Naive thymus-derived CD4-positive, alpha-beta T cell (primary cell): ENCODE measurements around the gene SIRT7. TPM values are rescaled to one million over a fixed set of nuclear protein-coding genes. Genes with fewer than 3 reads are reported as not detected.

ENCODE experiments used
- ATAC-seq: fragments of 150-1000 bp; cut with Tn5 transposase; 2 replicates; pipeline ENCODE4 v1.10.0; 2021; ENCODE audit warnings: mild to moderate bottlenecking, moderate library complexity
- CTCF ChIA-PET: fragments of 350-600 bp; sonication (Branson Sonifier 250); formaldehyde crosslinking; loops from one replicate; lab custom pipeline; 2021; ENCODE audit warnings: antibody characterized with exemption; lab: Charles Lee
- POLR2A ChIA-PET: fragments of 350-600 bp; sonication (Branson Sonifier 250); formaldehyde crosslinking; loops from one replicate; lab custom pipeline; 2021; ENCODE audit warnings: antibody characterized with exemption, inconsistent platforms; lab: Charles Lee
- DNase-seq, 9 donors: peaks; one replicate each; pipeline versions ENCODE4 v3.0.0 to v3.0.0-alpha.2; 2020 to 2022; ENCODE audit warnings: mixed read lengths in 1 of 9
- H3K27ac ChIP-seq: one replicate; pipeline ENCODE4 v1.7.0; 2013; ENCODE audit warnings: mild to moderate bottlenecking, low read depth, low read length, moderate library complexity
- H3K27me3 ChIP-seq, 2 donors: one replicate each; pipeline ENCODE4 v1.7.0; 2013; ENCODE audit warnings: low read length in 2 of 2, mild to moderate bottlenecking in 2 of 2, moderate library complexity in 2 of 2; ENCODE audit not compliant: control insufficient read depth in 2 of 2, insufficient read depth in 2 of 2
- H3K36me3 ChIP-seq, 3 experiments: 1 replicate in 2 of 3; 2 replicates in 1 of 3; pipeline ENCODE4 v1.7.0; 2013; ENCODE audit warnings: low read length in 3 of 3, mild to moderate bottlenecking in 3 of 3, moderate library complexity in 1 of 3; ENCODE audit not compliant: insufficient read depth in 3 of 3, control insufficient read depth in 2 of 3
- H3K4me1 ChIP-seq, 2 donors: one replicate each; pipeline ENCODE4 v1.7.0; 2013; ENCODE audit warnings: low read length in 2 of 2, mild to moderate bottlenecking in 2 of 2, moderate library complexity in 1 of 2; ENCODE audit not compliant: control insufficient read depth in 2 of 2, insufficient read depth in 2 of 2
- H3K4me3 ChIP-seq: 2 replicates; pipeline ENCODE4 v1.7.0; 2013; ENCODE audit warnings: mild to moderate bottlenecking, low read length
- H3K9me3 ChIP-seq, 3 experiments: 1 replicate in 2 of 3; 2 replicates in 1 of 3; pipeline ENCODE4 v1.7.0; 2013; ENCODE audit warnings: low read length in 3 of 3; ENCODE audit not compliant: control insufficient read depth in 2 of 3
- H3K27ac Mint-ChIP-seq, 9 donors: one replicate each; pipeline ENCODE4 v1.8.0; 2020 to 2022; ENCODE audit warnings: mixed read lengths in 9 of 9, mild to moderate bottlenecking in 8 of 9, moderate library complexity in 5 of 9, inconsistent platforms in 2 of 9
- H3K27me3 Mint-ChIP-seq, 5 donors: one replicate each; pipeline ENCODE4 v1.8.0; 2021 to 2022; ENCODE audit warnings: mixed read lengths in 5 of 5, mild to moderate bottlenecking in 1 of 5
- H3K36me3 Mint-ChIP-seq, 5 donors: one replicate each; pipeline ENCODE4 v1.8.0; 2020 to 2022; ENCODE audit warnings: mixed read lengths in 5 of 5, mild to moderate bottlenecking in 3 of 5, inconsistent platforms in 1 of 5
- H3K4me1 Mint-ChIP-seq, 7 donors: one replicate each; pipeline ENCODE4 v1.8.0; 2020 to 2022; ENCODE audit warnings: mixed read lengths in 7 of 7, mild to moderate bottlenecking in 3 of 7, inconsistent platforms in 1 of 7
- H3K4me3 Mint-ChIP-seq, 10 donors: one replicate each; pipeline ENCODE4 v1.8.0; 2020 to 2022; ENCODE audit warnings: mild to moderate bottlenecking in 10 of 10, mixed read lengths in 10 of 10, moderate library complexity in 6 of 10, inconsistent platforms in 2 of 10
- H3K9me3 Mint-ChIP-seq, 11 donors: one replicate each; pipeline ENCODE4 v1.8.0; 2020 to 2022; ENCODE audit warnings: mixed read lengths in 11 of 11, mild to moderate bottlenecking in 4 of 11, inconsistent platforms in 1 of 11, moderate library complexity in 1 of 11
- intact Hi-C, 2 donors: fragments of 100-400 bp; cut with micrococcal nuclease; formaldehyde crosslinking; loops; one replicate each; pipeline ENCODE4 v1.15.1; 2023
- polyA plus RNA-seq, 2 donors: library from polyadenylated mRNA; unstranded; fragments of 300-500 nt; fragmentation: Illumina TruSeq; gene quantifications; one replicate each; pipeline ENCODE4 v1.2.3, GENCODE V29; 2021
- total RNA-seq, 6 experiments: library from RNA in 5 of 6; stranded (reverse) in 5 of 6; gene quantifications; 1 replicate in 5 of 6; 2 replicates in 1 of 6; pipeline ENCODE4 v1.2.3 and lab custom pipeline; 2021 to 2026

Gene SIRT7
- total and polyA plus RNA-seq, 7 experiments from 2014 or later = 21.6 to 81.4 (median 56.8) TPM

- POLR2A ChIA-PET = interaction anchor here (0.9 to 4.4 kb wide), 3 partner anchors 14 to 63 kb away, joined by 3 to 29 read pairs (median 4); partner anchors contain the start of genes CENPX and LRRC45
- H3K9me3 ChIP-seq = no peaks in the 10 kb centered on the region
- H3K4me3 ChIP-seq = no peak overlapping the region
- ATAC-seq (no peak), DNase-seq (no peak)
- H3K4me1 Mint-ChIP-seq = peaks cover 0 to 24% (median 5%) of the 10 kb centered on the region in 7 donors
- H3K4me1 ChIP-seq = peaks cover 10 to 16% of the 10 kb centered on the region in 2 donors
- H3K4me3 Mint-ChIP-seq = peak overlapping the region in 8 of 10 donors; percentile 36 to 72 (median 58)
- CTCF ChIA-PET = interaction anchor here (1.1 to 5.7 kb wide), 2 partner anchors 12 to 58 kb away, joined by 3 to 122 read pairs; partner anchors contain the start of genes CENPX and LRRC45
- H3K27me3 ChIP-seq = peaks cover 8% of the 10 kb centered on the region in 2 donors
- H3K27me3 Mint-ChIP-seq = peaks cover 0 to 44% (median 12%) of the 10 kb centered on the region in 5 donors
- H3K36me3 ChIP-seq = no peaks in the 10 kb centered on the region
- H3K36me3 Mint-ChIP-seq = no peaks in the 10 kb centered on the region
- H3K27ac ChIP-seq = no peak overlapping the region
- H3K9me3 Mint-ChIP-seq = no peaks in the 10 kb centered on the region
- intact Hi-C loops = no loop called here
- H3K27ac Mint-ChIP-seq = peak overlapping the region in 1 of 9 donors; percentile 28
These were observed 44.8 kb upstream of the SIRT7 start for GRCh38 chr17:81962499-81963441.

GRCh38 chr17:81961521-81962498 lies 43.8 kb upstream of the SIRT7 start:
- DNase-seq (no peak), ATAC-seq (no peak)
- CTCF ChIA-PET = interaction anchor here (1.1 to 5.7 kb wide), 2 partner anchors 13 to 59 kb away, joined by 3 to 122 read pairs; partner anchors contain the start of genes CENPX and LRRC45
- Mint-ChIP-seq H3K4me1 (peaks cover 0 to 24% (median 5%) of the 10 kb centered on the region in 7 donors), H3K4me3 (peak overlapping the region in 8 of 10 donors; percentile 36 to 72 (median 58)), H3K27me3 (peaks cover 0 to 48% (median 12%) of the 10 kb centered on the region in 5 donors), H3K36me3 (no peaks in the 10 kb centered on the region), H3K27ac (peak overlapping the region in 1 of 9 donors; percentile 28), H3K9me3 (no peaks in the 10 kb centered on the region)
- Histone ChIP-seq H3K36me3 (no peaks in the 10 kb centered on the region), H3K4me1 (peaks cover 3 to 10% of the 10 kb centered on the region in 2 donors), H3K27me3 (peaks cover 8% of the 10 kb centered on the region in 2 donors), H3K9me3 (no peaks in the 10 kb centered on the region), H3K27ac (no peak overlapping the region), H3K4me3 (no peak overlapping the region)
- POLR2A ChIA-PET = interaction anchor here (1.4 to 4.4 kb wide), 3 partner anchors 15 to 60 kb away, joined by 4 to 29 read pairs (median 7); partner anchors contain the start of genes CENPX and LRRC45
- intact Hi-C loops = loop anchor here in 1 of 2 donors (2.0 kb wide), 1 partner anchor 15 kb away; the partner anchor contains the start of gene ASPSCR1

- peaks cover 0 to 48% (median 12%) of the 10 kb centered on the region in 5 donors for H3K27me3 Mint-ChIP-seq
- Histone ChIP-seq H3K27me3 (peaks cover 8% of the 10 kb centered on the region in 2 donors), H3K9me3 (no peaks in the 10 kb centered on the region), H3K36me3 (no peaks in the 10 kb centered on the region), H3K4me3 (no peak within 1 kb of the TSS), H3K4me1 (peaks cover 0 to 10% of the 10 kb centered on the region in 2 donors), H3K27ac (no peak within 1 kb of the TSS)
- POLR2A ChIA-PET = interaction anchor here (1.7 to 4.4 kb wide), 3 partner anchors 15 to 69 kb away, joined by 7 to 29 read pairs (median 7); partner anchors contain the start of genes CENPX and LRRC45
- intact Hi-C loops = loop anchor here in 1 of 2 donors (2.0 kb wide), 1 partner anchor 16 kb away; the partner anchor contains the start of gene ASPSCR1
- no peaks in the 10 kb centered on the region for H3K36me3 Mint-ChIP-seq
- no peak for DNase-seq
- H3K4me1 Mint-ChIP-seq = peaks cover 0 to 19% (median 4%) of the 10 kb centered on the region in 7 donors
- no peak within 1 kb of the TSS for H3K27ac Mint-ChIP-seq
- CTCF ChIA-PET = interaction anchor here (0.6 to 5.7 kb wide), 3 partner anchors 60 to 534 kb away, joined by 3 to 122 read pairs (median 5); partner anchors contain the start of genes CENPX and LRRC45
- H3K9me3 Mint-ChIP-seq = no peaks in the 10 kb centered on the region
- peak within 1 kb of the TSS in 4 of 10 donors; percentile 37 to 82 (median 66) for H3K4me3 Mint-ChIP-seq
- ATAC-seq = no peak
These were observed 43.1 kb upstream of the SIRT7 start, which contains the start of gene NOTUM for GRCh38 chr17:81961087-81961511. Gene NOTUM (minus strand): TSS chr17:81961187. CDS start chr17:81960909, 278 bp downstream.

- DNase-seq (peak in 1 of 9 donors; percentile 29), ATAC-seq (no peak)
- Histone ChIP-seq H3K4me1 (peaks cover 0 to 10% of the 10 kb centered on the region in 2 donors), H3K36me3 (no peaks in the 10 kb centered on the region), H3K4me3 (no peak overlapping the region), H3K27me3 (peaks cover 8% of the 10 kb centered on the region in 2 donors), H3K9me3 (no peaks in the 10 kb centered on the region), H3K27ac (no peak overlapping the region)
- no peaks in the 10 kb centered on the region for H3K36me3 Mint-ChIP-seq
- peaks cover 0 to 12% (median 4%) of the 10 kb centered on the region in 7 donors for H3K4me1 Mint-ChIP-seq
- H3K27ac Mint-ChIP-seq = no peak overlapping the region
- no peaks in the 10 kb centered on the region for H3K9me3 Mint-ChIP-seq
- POLR2A ChIA-PET = interaction anchor here (0.8 to 4.4 kb wide), 6 partner anchors 16 to 489 kb away, joined by 3 to 29 read pairs (median 6); partner anchors contain the start of genes ANAPC11, CENPX, DCXR and LRRC45
- CTCF ChIA-PET = interaction anchor here (0.6 to 5.7 kb wide), 16 partner anchors 11 to 535 kb away, joined by 3 to 122 read pairs (median 6); partner anchors contain the start of genes CENPX, DCXR and LRRC45
- intact Hi-C loops = loop anchor here in 1 of 2 donors (2.0 kb wide), 1 partner anchor 16 kb away; the partner anchor contains the start of gene ASPSCR1
- H3K4me3 Mint-ChIP-seq = peak overlapping the region in 4 of 10 donors; percentile 37 to 82 (median 56)
- peaks cover 0 to 48% (median 12%) of the 10 kb centered on the region in 5 donors for H3K27me3 Mint-ChIP-seq
These were observed 42.4 kb upstream of the SIRT7 start for GRCh38 chr17:81960130-81960958.
